IMR-90 (cell line): Measurements from ENCODE around the gene YWHAG. TPM values are rescaled to one million over a fixed set of nuclear protein-coding genes. Genes with fewer than 3 reads are reported as not detected.

Experiments
- ATAC-seq: fragments of 200-7000 bp; cut with Tn5 transposase; 2 replicates; pipeline ENCODE4 v1.9.1; 2020; ENCODE audit warnings: low read depth, mild to moderate bottlenecking, moderate library complexity
- BruUV-seq: library from RNA; stranded (reverse); fragments of 400-500 nt; replicated peaks from 2 replicates; lab custom pipeline; 2021; lab: Mats Ljungman, UMichigan
- CTCF ChIA-PET: fragments of 300-600 bp; formaldehyde crosslinking; extraction: SDS; loops from one replicate; lab custom pipeline; 2021; ENCODE audit warnings: antibody characterized with exemption; lab: Yijun Ruan, JAX
- POLR2A ChIA-PET: fragments of 300-600 bp; sonication (Branson Sonifier 250); formaldehyde crosslinking; loops from one replicate; lab custom pipeline; 2022; ENCODE audit warnings: antibody characterized with exemption; ENCODE audit not compliant: unreplicated experiment; lab: Charles Lee
- DNase-seq: peaks from one replicate; pipeline ENCODE4 v3.0.0; 2013
- H2AFZ ChIP-seq: replicated peaks from 2 replicates; pipeline ENCODE3; 2013; ENCODE audit warnings: low read length, mild to moderate bottlenecking; ENCODE audit not compliant: poor library complexity
- H2AK5ac ChIP-seq: 2 replicates; pipeline ENCODE4 v1.6.1; 2013; ENCODE audit warnings: low read depth, low read length, inconsistent platforms
- H2AK9ac ChIP-seq: replicated peaks from 2 replicates; pipeline ENCODE3; 2013; ENCODE audit warnings: mild to moderate bottlenecking, low read depth, low read length, moderate library complexity; ENCODE audit not compliant: poor library complexity
- H2BK120ac ChIP-seq: 2 replicates; pipeline ENCODE4 v1.6.1; 2013; ENCODE audit warnings: low read depth, low read length, inconsistent platforms
- H2BK15ac ChIP-seq: 3 replicates; pipeline ENCODE4 v1.6.1; 2013; ENCODE audit warnings: low read depth, low read length, inconsistent platforms
- H2BK20ac ChIP-seq: 2 replicates; pipeline ENCODE4 v1.6.1; 2013; ENCODE audit warnings: low read depth, mild to moderate bottlenecking, inconsistent platforms, low read length, moderate library complexity
- H2BK5ac ChIP-seq: 2 replicates; pipeline ENCODE4 v1.6.1; 2013; ENCODE audit warnings: mild to moderate bottlenecking, low read depth, low read length, inconsistent platforms; ENCODE audit not compliant: poor library complexity, severe bottlenecking
- H3K14ac ChIP-seq: replicated peaks from 2 replicates; pipeline ENCODE4 v1.6.1; 2013; ENCODE audit warnings: low read depth, low read length, inconsistent platforms
- H3K18ac ChIP-seq: 2 replicates; pipeline ENCODE4 v1.6.1; 2013; ENCODE audit warnings: low read depth, low read length, control low read depth
- H3K23ac ChIP-seq: 2 replicates; pipeline ENCODE4 v1.6.1; 2013; ENCODE audit warnings: low read depth, low read length, inconsistent platforms
- H3K27ac ChIP-seq: 2 replicates; pipeline ENCODE4 v1.5.1; 2013; ENCODE audit warnings: mild to moderate bottlenecking, control low read depth, low read length; ENCODE audit not compliant: insufficient read depth
- H3K27me3 ChIP-seq: 2 replicates; pipeline ENCODE4 v1.6.1; 2013; ENCODE audit warnings: low read length; ENCODE audit not compliant: control insufficient read depth, insufficient read depth
- H3K36me3 ChIP-seq: 2 replicates; pipeline ENCODE4 v1.6.1; 2013; ENCODE audit warnings: low read length, mixed read lengths; ENCODE audit not compliant: control insufficient read depth, insufficient read depth
- H3K4ac ChIP-seq: 2 replicates; pipeline ENCODE4 v1.6.1; 2013; ENCODE audit warnings: low read depth, low read length, inconsistent platforms
- H3K4me1 ChIP-seq: 2 replicates; pipeline ENCODE4 v1.6.1; 2013; ENCODE audit warnings: low read length, mixed read lengths; ENCODE audit not compliant: control insufficient read depth, insufficient read depth
- H3K4me2 ChIP-seq: 2 replicates; pipeline ENCODE4 v1.6.1; 2013; ENCODE audit warnings: low read depth, mild to moderate bottlenecking, control low read depth, low read length, moderate library complexity
- H3K4me3 ChIP-seq: 2 replicates; pipeline ENCODE4 v1.5.1; 2013; ENCODE audit warnings: low read depth, mild to moderate bottlenecking, control low read depth, low read length, moderate library complexity; ENCODE audit not compliant: insufficient read depth
- H3K56ac ChIP-seq: 2 replicates; pipeline ENCODE4 v1.6.1; 2013; ENCODE audit warnings: low read length, inconsistent platforms; ENCODE audit not compliant: insufficient read depth; ENCODE audit errors: extremely low read depth
- H3K79me1 ChIP-seq, 2 experiments: 2 replicates each; pipeline ENCODE4 v1.6.1; 2013; ENCODE audit warnings: low read length in 2 of 2, inconsistent platforms in 1 of 2, low read depth in 1 of 2
- H3K9ac ChIP-seq: 2 replicates; pipeline ENCODE4 v1.6.1; 2013; ENCODE audit warnings: low read depth, low read length, control low read depth
- H3K9me1 ChIP-seq: 2 replicates; pipeline ENCODE4 v1.6.1; 2013; ENCODE audit warnings: low read length, inconsistent platforms; ENCODE audit not compliant: insufficient read depth
- H3K9me3 ChIP-seq: 2 replicates; pipeline ENCODE4 v1.6.1; 2013; ENCODE audit warnings: low read length; ENCODE audit not compliant: control insufficient read depth, insufficient read depth
- H4K20me1 ChIP-seq: 2 replicates; pipeline ENCODE4 v1.6.1; 2013; ENCODE audit warnings: low read length, inconsistent platforms; ENCODE audit not compliant: insufficient read depth
- H4K5ac ChIP-seq: 2 replicates; pipeline ENCODE4 v1.6.1; 2013; ENCODE audit warnings: mild to moderate bottlenecking, low read depth, low read length, control low read depth
- H4K8ac ChIP-seq, 2 experiments: 2 replicates each; pipeline ENCODE4 v1.6.1; 2013; ENCODE audit warnings: low read depth in 2 of 2, low read length in 2 of 2, control low read depth in 1 of 2, inconsistent platforms in 1 of 2
- H4K91ac ChIP-seq: 2 replicates; pipeline ENCODE4 v1.6.1; 2013; ENCODE audit warnings: low read depth, low read length, inconsistent platforms; ENCODE audit not compliant: insufficient read depth
- BHLHE40 ChIP-seq: fragments of 150-350 bp; IDR thresholded peaks from 2 replicates; pipeline ENCODE4 v1.6.1; 2016; ENCODE audit warnings: mild to moderate bottlenecking, low read depth, low read length
- CHD1 ChIP-seq: IDR thresholded peaks from 2 replicates; pipeline ENCODE4 v1.6.1; 2012; ENCODE audit warnings: low read depth, low read length, improper control_type of control experiment
- FOS ChIP-seq: fragments of 150-350 bp; IDR thresholded peaks from 2 replicates; pipeline ENCODE4 v1.6.1; 2016; ENCODE audit warnings: low read depth, low read length
- MAFK ChIP-seq: IDR thresholded peaks from 2 replicates; pipeline ENCODE4 v1.6.1; 2012; ENCODE audit warnings: low read depth, low read length, improper control_type of control experiment
- MAZ ChIP-seq: IDR thresholded peaks from 2 replicates; pipeline ENCODE4 v1.6.1; 2012; ENCODE audit warnings: low read depth, mild to moderate bottlenecking, low read length, improper control_type of control experiment, moderate library complexity, borderline replicate concordance
- NFE2L2 ChIP-seq: fragments of 150-350 bp; IDR thresholded peaks from 2 replicates; pipeline ENCODE4 v1.6.1; 2016; ENCODE audit warnings: low read depth, mild to moderate bottlenecking, low read length
- RAD21 ChIP-seq: IDR thresholded peaks from 2 replicates; pipeline ENCODE4 v1.6.1; 2012; ENCODE audit warnings: low read length, improper control_type of control experiment
- RCOR1 ChIP-seq: IDR thresholded peaks from 2 replicates; pipeline ENCODE4 v1.6.1; 2012; ENCODE audit warnings: mild to moderate bottlenecking, low read length, improper control_type of control experiment; ENCODE audit not compliant: insufficient replicate concordance
- RFX5 ChIP-seq: IDR thresholded peaks from 2 replicates; pipeline ENCODE4 v1.8.0; 2012; ENCODE audit warnings: low read depth, mild to moderate bottlenecking, low read length, moderate library complexity
- WGBS, 2 experiments: methylation state at CpG; one replicate each; pipeline versions ENCODE4 v1.1.5 to v1.1.7; 2013; ENCODE audit warnings: missing lambda C conversion rate in 2 of 2; ENCODE audit not compliant: insufficient read length in 1 of 2; ENCODE audit errors: extremely low coverage in 2 of 2; 5-methylcytosine and 5-hydroxymethylcytosine counted together
- dilution Hi-C: fragments of 300-500 bp; cut with HindIII; formaldehyde crosslinking; loops from one replicate; pipeline ENCODE4 v1.14.3; 2018; ENCODE audit warnings: low sequenced_read_pairs; ENCODE audit not compliant: unreplicated experiment
- in situ Hi-C: fragments of 300-500 bp; cut with MboI; formaldehyde crosslinking; loops from 3 replicates; pipeline ENCODE4 v1.14.3; 2019; ENCODE audit warnings: low sequenced_read_pairs, inconsistent platforms, mixed read lengths
- intact Hi-C: fragments of 100-400 bp; cut with micrococcal nuclease; formaldehyde crosslinking; loops from 2 replicates; pipeline ENCODE4 v1.10.0; 2022
- polyA plus RNA-seq, 3 experiments: library from polyadenylated mRNA; depleted of rRNA; stranded (reverse); fragments of >200 nt; gene quantifications; 2 replicates each; pipeline ENCODE4 v1.2.3, GENCODE V29; 2012; ENCODE audit warnings: low replicate concordance in 1 of 3
- total RNA-seq: library from RNA; depleted of rRNA; stranded (reverse); fragments of >200 nt; gene quantifications from 2 replicates; pipeline ENCODE4 v1.2.3, GENCODE V29; 2012
- TF ChIP-seq, protein P1 (sequence below): fragments of 150-350 bp; IDR thresholded peaks from 2 replicates; pipeline ENCODE4 v1.6.1; 2016; ENCODE audit warnings: low read depth, mild to moderate bottlenecking, low read length, moderate library complexity, borderline replicate concordance
- TF ChIP-seq, protein P2 (sequence below): conservative IDR thresholded peaks from 2 replicates; pipeline ENCODE4 v1.5.1; 2012; ENCODE audit warnings: mild to moderate bottlenecking, low read depth, low read length, improper control_type of control experiment
- TF ChIP-seq, protein P3 (sequence below): fragments of 150-350 bp; IDR thresholded peaks from 2 replicates; pipeline ENCODE4 v1.6.1; 2017; ENCODE audit warnings: mild to moderate bottlenecking, antibody characterized with exemption, low read length, low read depth

Gene YWHAG
- total and polyA plus RNA-seq, 2 of the 4 experiments (the other 2 are of a cell fraction), result 40.1 to 64.9 TPM

DNA sequence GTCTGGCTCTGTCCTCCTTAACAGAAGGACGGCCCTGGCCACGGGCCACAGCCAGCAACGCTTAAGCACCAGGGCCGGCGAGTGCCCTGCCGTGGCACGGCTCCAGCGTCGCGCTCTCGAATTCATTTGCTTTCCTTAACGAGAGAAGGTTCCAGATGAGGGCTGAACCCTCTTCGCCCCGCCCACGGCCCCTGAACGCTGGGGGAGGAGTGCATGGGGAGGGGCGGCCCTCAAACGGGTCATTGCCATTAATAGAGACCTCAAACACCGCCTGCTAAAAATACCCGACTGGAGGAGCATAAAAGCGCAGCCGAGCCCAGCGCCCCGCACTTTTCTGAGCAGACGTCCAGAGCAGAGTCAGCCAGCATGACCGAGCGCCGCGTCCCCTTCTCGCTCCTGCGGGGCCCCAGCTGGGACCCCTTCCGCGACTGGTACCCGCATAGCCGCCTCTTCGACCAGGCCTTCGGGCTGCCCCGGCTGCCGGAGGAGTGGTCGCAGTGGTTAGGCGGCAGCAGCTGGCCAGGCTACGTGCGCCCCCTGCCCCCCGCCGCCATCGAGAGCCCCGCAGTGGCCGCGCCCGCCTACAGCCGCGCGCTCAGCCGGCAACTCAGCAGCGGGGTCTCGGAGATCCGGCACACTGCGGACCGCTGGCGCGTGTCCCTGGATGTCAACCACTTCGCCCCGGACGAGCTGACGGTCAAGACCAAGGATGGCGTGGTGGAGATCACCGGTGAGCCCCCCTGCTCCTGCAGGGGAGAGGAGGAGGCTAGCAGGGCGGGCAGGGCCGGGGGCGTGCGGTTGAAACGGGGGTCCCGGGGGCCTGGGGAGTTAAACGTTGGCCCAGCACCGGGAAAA lies 56.2 kb downstream of the YWHAG start, which contains the start of gene HSPB1:
TSS of gene HSPB1 (plus strand) at position 327 of the 855 bp plus-strand sequence. CDS start at position 367, 40 bp downstream.
- Histone ChIP-seq H3K14ac (peak within 1 kb of the TSS; percentile 99), H2BK15ac (peak within 1 kb of the TSS; percentile 71; the same call in 1 of the 3 replicates), H3K79me1 (peaks cover 0 to 19% of the 10 kb centered on the region in 2 experiments; a peak in 3 of 4 replicates), H4K91ac (peak within 1 kb of the TSS; percentile 95), H3K27me3 (no peaks in the 10 kb centered on the region), H2AK5ac (peak within 1 kb of the TSS; percentile 87), H4K5ac (peak within 1 kb of the TSS; percentile 67), H3K4me1 (peaks cover 21% of the 10 kb centered on the region), H3K36me3 (peaks cover 10% of the 10 kb centered on the region), H3K4me2 (peak within 1 kb of the TSS; percentile 68), H4K8ac (peak within 1 kb of the TSS; percentile 64 to 88), H2BK120ac (peak within 1 kb of the TSS; percentile 91), H3K27ac (peak within 1 kb of the TSS; percentile 93), H2AK9ac (peak within 1 kb of the TSS; percentile 98), H3K18ac (peak within 1 kb of the TSS; percentile 79), H3K9me1 (0 out of 2 replicates have a peak, but pooled peaks cover 5% of the 10 kb centered on the region), H3K56ac (peak within 1 kb of the TSS; percentile 86), H2AFZ (peak within 1 kb of the TSS; percentile 86), H3K9me3 (no peaks in the 10 kb centered on the region), H2BK5ac (peak within 1 kb of the TSS; percentile 95), H3K9ac (peak within 1 kb of the TSS; percentile 95), H3K4me3 (peak within 1 kb of the TSS; percentile 91), H3K23ac (peak within 1 kb of the TSS; percentile 98), H4K20me1 (peaks cover 15% of the 10 kb centered on the region), H3K4ac (peak within 1 kb of the TSS; percentile 98), H2BK20ac (peak within 1 kb of the TSS; percentile 55; the same call in 1 of the 2 replicates)
- WGBS, 2 experiments, result 0% methylated on average over 47 of the region's 75 CpGs; no CpG with 5 or more reads in 1 of the 2 experiments
- CTCF ChIA-PET, result no interaction called here
- POLR2A ChIA-PET, result interaction anchor here (1.1 kb wide), 1 partner anchor 8 kb away, joined by 3 read pairs; no protein-coding TSS in a partner anchor
- intact Hi-C loops, result loop anchor here (1.0 kb wide), 1 partner anchor 11 kb away; no protein-coding TSS in a partner anchor
- DNase-seq (peak; percentile 84), ATAC-seq (peak; percentile 79)
- dilution Hi-C loops, result no loop called here
- in situ Hi-C loops, result no loop called here
- BruUV-seq, result TSS peak; percentile 97
- TF ChIP-seq CHD1 (no peak), BHLHE40 (no peak), MAFK (no peak), RFX5 (no peak), FOS (no peak), RAD21 (no peak; the same call in none of the 2 replicates), NFE2L2 (no peak), RCOR1 (no peak), MAZ (peak; percentile 79; the same call in 1 of the 2 replicates)
- TF ChIP-seq, protein P1, sequence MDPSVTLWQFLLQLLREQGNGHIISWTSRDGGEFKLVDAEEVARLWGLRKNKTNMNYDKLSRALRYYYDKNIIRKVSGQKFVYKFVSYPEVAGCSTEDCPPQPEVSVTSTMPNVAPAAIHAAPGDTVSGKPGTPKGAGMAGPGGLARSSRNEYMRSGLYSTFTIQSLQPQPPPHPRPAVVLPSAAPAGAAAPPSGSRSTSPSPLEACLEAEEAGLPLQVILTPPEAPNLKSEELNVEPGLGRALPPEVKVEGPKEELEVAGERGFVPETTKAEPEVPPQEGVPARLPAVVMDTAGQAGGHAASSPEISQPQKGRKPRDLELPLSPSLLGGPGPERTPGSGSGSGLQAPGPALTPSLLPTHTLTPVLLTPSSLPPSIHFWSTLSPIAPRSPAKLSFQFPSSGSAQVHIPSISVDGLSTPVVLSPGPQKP, result no peak
- TF ChIP-seq, protein P2, sequence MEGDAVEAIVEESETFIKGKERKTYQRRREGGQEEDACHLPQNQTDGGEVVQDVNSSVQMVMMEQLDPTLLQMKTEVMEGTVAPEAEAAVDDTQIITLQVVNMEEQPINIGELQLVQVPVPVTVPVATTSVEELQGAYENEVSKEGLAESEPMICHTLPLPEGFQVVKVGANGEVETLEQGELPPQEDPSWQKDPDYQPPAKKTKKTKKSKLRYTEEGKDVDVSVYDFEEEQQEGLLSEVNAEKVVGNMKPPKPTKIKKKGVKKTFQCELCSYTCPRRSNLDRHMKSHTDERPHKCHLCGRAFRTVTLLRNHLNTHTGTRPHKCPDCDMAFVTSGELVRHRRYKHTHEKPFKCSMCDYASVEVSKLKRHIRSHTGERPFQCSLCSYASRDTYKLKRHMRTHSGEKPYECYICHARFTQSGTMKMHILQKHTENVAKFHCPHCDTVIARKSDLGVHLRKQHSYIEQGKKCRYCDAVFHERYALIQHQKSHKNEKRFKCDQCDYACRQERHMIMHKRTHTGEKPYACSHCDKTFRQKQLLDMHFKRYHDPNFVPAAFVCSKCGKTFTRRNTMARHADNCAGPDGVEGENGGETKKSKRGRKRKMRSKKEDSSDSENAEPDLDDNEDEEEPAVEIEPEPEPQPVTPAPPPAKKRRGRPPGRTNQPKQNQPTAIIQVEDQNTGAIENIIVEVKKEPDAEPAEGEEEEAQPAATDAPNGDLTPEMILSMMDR, result peak; percentile 1; the same call in 1 of the 2 replicates
- TF ChIP-seq, protein P3, sequence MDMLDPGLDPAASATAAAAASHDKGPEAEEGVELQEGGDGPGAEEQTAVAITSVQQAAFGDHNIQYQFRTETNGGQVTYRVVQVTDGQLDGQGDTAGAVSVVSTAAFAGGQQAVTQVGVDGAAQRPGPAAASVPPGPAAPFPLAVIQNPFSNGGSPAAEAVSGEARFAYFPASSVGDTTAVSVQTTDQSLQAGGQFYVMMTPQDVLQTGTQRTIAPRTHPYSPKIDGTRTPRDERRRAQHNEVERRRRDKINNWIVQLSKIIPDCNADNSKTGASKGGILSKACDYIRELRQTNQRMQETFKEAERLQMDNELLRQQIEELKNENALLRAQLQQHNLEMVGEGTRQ, result no peak
